Epithelial cell of prostate (primary cell): Measurements from ENCODE around the gene MED12L.
A peak's percentile ranks its signal among the peaks of the same experiment; 100 is the strongest.

ENCODE experiments used
- DNase-seq: peaks from one replicate; pipeline ENCODE4 v3.0.0-alpha.2; 2011; ENCODE audit warnings: low read depth, low spot score
- H3K27ac ChIP-seq: fragments of 450-650 bp; 2 replicates; pipeline ENCODE4 v1.5.1; 2017; ENCODE audit warnings: mild to moderate bottlenecking

Gene MED12L

GRCh38 chr3:151130428-151130827 lies 45.0 kb downstream of the MED12L start:
- no peak overlapping the region for H3K27ac ChIP-seq
- DNase-seq, result no peak

- no peak overlapping the region for H3K27ac ChIP-seq
These were observed 47.7 kb downstream of the MED12L start for GRCh38 chr3:151133175-151133574.

GRCh38 chr3:151133917-151134450 lies 48.5 kb downstream of the MED12L start:
- H3K27ac ChIP-seq, result no peak overlapping the region
- no peak for DNase-seq

More at GRCh38 chr3:151133175-151133574, 47.7 kb downstream of the MED12L start:
- DNase-seq, result no peak

- no peak overlapping the region for H3K27ac ChIP-seq
- DNase-seq, result no peak
These were observed 50.3 kb downstream of the MED12L start for GRCh38 chr3:151135541-151136337.

GRCh38 chr3:151142929-151143328 lies 57.5 kb downstream of the MED12L start:
- no peak overlapping the region for H3K27ac ChIP-seq
- DNase-seq, result no peak

- no peak overlapping the region for H3K27ac ChIP-seq
- no peak for DNase-seq
These were observed 58.6 kb downstream of the MED12L start for GRCh38 chr3:151144016-151144415.

GRCh38 chr3:151144760-151145159 lies 59.3 kb downstream of the MED12L start:
- H3K27ac ChIP-seq, result no peak overlapping the region
- no peak for DNase-seq

- H3K27ac ChIP-seq, result no peak overlapping the region
These were observed 60.2 kb downstream of the MED12L start for GRCh38 chr3:151145713-151146070.

GRCh38 chr3:151146071-151146730 lies 60.7 kb downstream of the MED12L start:
- peak; percentile 14 for DNase-seq
- H3K27ac ChIP-seq, result no peak overlapping the region

More at GRCh38 chr3:151145713-151146070, 60.2 kb downstream of the MED12L start:
- DNase-seq, result no peak

GRCh38 chr3:151146731-151147091 lies 61.2 kb downstream of the MED12L start:
- no peak for DNase-seq
- H3K27ac ChIP-seq, result no peak overlapping the region

GRCh38 chr3:151147299-151147698 lies 61.8 kb downstream of the MED12L start:
- DNase-seq, result no peak
- no peak overlapping the region for H3K27ac ChIP-seq

- no peak overlapping the region for H3K27ac ChIP-seq
- no peak for DNase-seq
These were observed 67.1 kb downstream of the MED12L start for GRCh38 chr3:151152455-151153079.

GRCh38 chr3:151154566-151154965 lies 69.1 kb downstream of the MED12L start:
- H3K27ac ChIP-seq, result no peak overlapping the region
- DNase-seq, result no peak

GRCh38 chr3:151155409-151156128 lies 70.1 kb downstream of the MED12L start:
- H3K27ac ChIP-seq, result no peak overlapping the region
- no peak for DNase-seq

GRCh38 chr3:151156618-151157216 lies 71.3 kb downstream of the MED12L start:
- DNase-seq, result peak; percentile 14
- no peak overlapping the region for H3K27ac ChIP-seq

GRCh38 chr3:151159806-151160205 lies 74.3 kb downstream of the MED12L start:
- no peak overlapping the region for H3K27ac ChIP-seq
- DNase-seq, result no peak

GRCh38 chr3:151165226-151165625 lies 79.8 kb downstream of the MED12L start:
- no peak overlapping the region for H3K27ac ChIP-seq
- no peak for DNase-seq

- no peak for DNase-seq
- no peak overlapping the region for H3K27ac ChIP-seq
These were observed 80.7 kb downstream of the MED12L start for GRCh38 chr3:151166161-151166560.

GRCh38 chr3:151168269-151169094 lies 83.0 kb downstream of the MED12L start:
- DNase-seq, result no peak

More at GRCh38 chr3:151168269-151169094, 83.0 kb downstream of the MED12L start:
- no peak overlapping the region for H3K27ac ChIP-seq
